Activated naive CD4-positive, alpha-beta T cell treated with anti-CD3 and anti-CD28 coated beads for 36 hours (primary cell): Measurements from ENCODE around the gene LMAN1L. TPM values are rescaled to one million over a fixed set of nuclear protein-coding genes. Genes with fewer than 3 reads are reported as not detected.

Source experiments
- CTCF ChIA-PET: fragments of 350-600 bp; sonication (Branson Sonifier 250); formaldehyde crosslinking; loops from one replicate; lab custom pipeline; 2021; ENCODE audit warnings: antibody characterized with exemption; lab: Charles Lee
- DNase-seq: peaks from one replicate; pipeline ENCODE4 v3.0.0-alpha.2; 2020
- H3K27ac Mint-ChIP-seq: one replicate; pipeline ENCODE4 v1.8.0; 2021; ENCODE audit warnings: mild to moderate bottlenecking, mixed read lengths
- H3K27me3 Mint-ChIP-seq: one replicate; pipeline ENCODE4 v1.8.0; 2021; ENCODE audit warnings: low read depth, mixed read lengths
- H3K36me3 Mint-ChIP-seq: one replicate; pipeline ENCODE4 v1.8.0; 2021; ENCODE audit warnings: low read depth, mixed read lengths
- H3K4me1 Mint-ChIP-seq: one replicate; pipeline ENCODE4 v1.8.0; 2021; ENCODE audit warnings: low read depth, mixed read lengths
- H3K4me3 Mint-ChIP-seq: one replicate; pipeline ENCODE4 v1.8.0; 2021; ENCODE audit warnings: mild to moderate bottlenecking, moderate library complexity, mixed read lengths
- H3K9me3 Mint-ChIP-seq: one replicate; pipeline ENCODE4 v1.8.0; 2021; ENCODE audit warnings: mixed read lengths
- intact Hi-C: fragments of 100-400 bp; cut with micrococcal nuclease; formaldehyde crosslinking; loops from one replicate; pipeline ENCODE4 v1.15.1; 2023
- total RNA-seq, 2 experiments: library from RNA; stranded (reverse); gene quantifications; one replicate each; pipeline ENCODE4 v1.2.3, GENCODE V29; 2021

Gene LMAN1L
- total RNA-seq, 2 experiments from 2014 or later, result not detected

GRCh38 chr15:74842581-74843444, 30.2 kb downstream of the LMAN1L start, which contains the start of gene ULK3:
ULK3 (minus strand) TSS chr15:74843156; CDS start chr15:74843105, 51 bp downstream.
- H3K27ac Mint-ChIP-seq, result peak within 1 kb of the TSS; percentile 89
- H3K4me1 Mint-ChIP-seq, result peaks cover 44% of the 10 kb centered on the region
- intact Hi-C loops, result loop anchor here (1.0 to 10.0 kb wide), 9 partner anchors 30 to 378 kb away; partner anchors contain the start of genes CLK3, COX5A, EDC3 and FAM219B

GRCh38 chr15:74843445-74843828, 30.8 kb downstream of the LMAN1L start:
- Mint-ChIP-seq H3K4me3 (peak overlapping the region; percentile 85), H3K9me3 (no peaks in the 10 kb centered on the region), H3K4me1 (peaks cover 44% of the 10 kb centered on the region), H3K27ac (peak overlapping the region; percentile 89), H3K36me3 (peaks cover 15% of the 10 kb centered on the region), H3K27me3 (no peaks in the 10 kb centered on the region)
- intact Hi-C loops, result loop anchor here (1.0 to 10.0 kb wide), 9 partner anchors 30 to 379 kb away; partner anchors contain the start of genes CLK3, COX5A, EDC3 and FAM219B
- CTCF ChIA-PET, result interaction anchor here (1.4 to 1.9 kb wide), 5 partner anchors 10 to 74 kb away, joined by 3 to 13 read pairs (median 10); no protein-coding TSS in a partner anchor
- DNase-seq, result no peak

More at GRCh38 chr15:74842581-74843444, 30.2 kb downstream of the LMAN1L start, which contains the start of gene ULK3:
- CTCF ChIA-PET, result interaction anchor here (0.6 to 1.9 kb wide), 6 partner anchors 10 to 265 kb away, joined by 3 to 13 read pairs (median 8); no protein-coding TSS in a partner anchor
- Mint-ChIP-seq H3K36me3 (peaks cover 15% of the 10 kb centered on the region), H3K9me3 (no peaks in the 10 kb centered on the region), H3K4me3 (peak within 1 kb of the TSS; percentile 86), H3K27me3 (no peaks in the 10 kb centered on the region)
- peak; percentile 93 for DNase-seq

- H3K27me3 Mint-ChIP-seq, result no peaks in the 10 kb centered on the region
- CTCF ChIA-PET, result interaction anchor here (1.0 to 1.9 kb wide), 8 partner anchors 16 to 75 kb away, joined by 3 to 13 read pairs (median 5); no protein-coding TSS in a partner anchor
- DNase-seq, result no peak
- H3K4me3 Mint-ChIP-seq, result peak overlapping the region; percentile 85
- intact Hi-C loops, result loop anchor here (1.0 to 10.0 kb wide), 10 partner anchors 29 to 379 kb away; partner anchors contain the start of genes CLK3, COX5A, EDC3 and FAM219B
- H3K36me3 Mint-ChIP-seq, result peaks cover 18% of the 10 kb centered on the region
- H3K27ac Mint-ChIP-seq, result peak overlapping the region; percentile 89
- no peaks in the 10 kb centered on the region for H3K9me3 Mint-ChIP-seq
- peaks cover 44% of the 10 kb centered on the region for H3K4me1 Mint-ChIP-seq
Measured at GRCh38 chr15:74843891-74844299, 31.3 kb downstream of the LMAN1L start.

GRCh38 chr15:74844319-74845207, 31.9 kb downstream of the LMAN1L start:
- intact Hi-C loops, result loop anchor here (1.0 to 10.0 kb wide), 5 partner anchors 57 to 380 kb away; partner anchors contain the start of genes EDC3 and UBL7
- H3K4me3 Mint-ChIP-seq, result peak overlapping the region; percentile 85
- DNase-seq, result peak; percentile 32
- peak overlapping the region; percentile 89 for H3K27ac Mint-ChIP-seq
- CTCF ChIA-PET, result interaction anchor here (0.6 to 1.6 kb wide), 15 partner anchors 16 to 105 kb away, joined by 3 to 10 read pairs (median 4); no protein-coding TSS in a partner anchor
- peaks cover 18% of the 10 kb centered on the region for H3K36me3 Mint-ChIP-seq
- H3K9me3 Mint-ChIP-seq, result no peaks in the 10 kb centered on the region
- peaks cover 44% of the 10 kb centered on the region for H3K4me1 Mint-ChIP-seq
- H3K27me3 Mint-ChIP-seq, result no peaks in the 10 kb centered on the region

- peaks cover 20% of the 10 kb centered on the region for H3K36me3 Mint-ChIP-seq
- no peaks in the 10 kb centered on the region for H3K27me3 Mint-ChIP-seq
- no peaks in the 10 kb centered on the region for H3K9me3 Mint-ChIP-seq
- H3K4me3 Mint-ChIP-seq, result peak overlapping the region; percentile 3
- peak overlapping the region; percentile 89 for H3K27ac Mint-ChIP-seq
- DNase-seq, result peak; percentile 78
- intact Hi-C loops, result loop anchor here (1.0 to 10.0 kb wide), 4 partner anchors 56 to 380 kb away; partner anchors contain the start of gene UBL7
- CTCF ChIA-PET, result interaction anchor here (0.6 to 1.6 kb wide), 12 partner anchors 18 to 104 kb away, joined by 3 to 8 read pairs (median 4); no protein-coding TSS in a partner anchor
- H3K4me1 Mint-ChIP-seq, result peaks cover 44% of the 10 kb centered on the region
Measured at GRCh38 chr15:74845208-74845568, 32.6 kb downstream of the LMAN1L start.

GRCh38 chr15:74845581-74845980, 32.9 kb downstream of the LMAN1L start:
- H3K9me3 Mint-ChIP-seq, result no peaks in the 10 kb centered on the region
- H3K36me3 Mint-ChIP-seq, result peaks cover 20% of the 10 kb centered on the region
- H3K27ac Mint-ChIP-seq, result peak overlapping the region; percentile 89
- intact Hi-C loops, result loop anchor here (1.0 to 10.0 kb wide), 4 partner anchors 56 to 381 kb away; partner anchors contain the start of gene UBL7
- H3K4me1 Mint-ChIP-seq, result peaks cover 44% of the 10 kb centered on the region
- CTCF ChIA-PET, result interaction anchor here (0.8 to 1.9 kb wide), 6 partner anchors 26 to 75 kb away, joined by 3 to 8 read pairs (median 5); no protein-coding TSS in a partner anchor
- peak overlapping the region; percentile 3 for H3K4me3 Mint-ChIP-seq
- H3K27me3 Mint-ChIP-seq, result no peaks in the 10 kb centered on the region
- DNase-seq, result peak; percentile 52

- no peaks in the 10 kb centered on the region for H3K27me3 Mint-ChIP-seq
- peaks cover 28% of the 10 kb centered on the region for H3K4me1 Mint-ChIP-seq
- H3K27ac Mint-ChIP-seq, result no peak overlapping the region
- no peaks in the 10 kb centered on the region for H3K9me3 Mint-ChIP-seq
- H3K36me3 Mint-ChIP-seq, result peaks cover 20% of the 10 kb centered on the region
- intact Hi-C loops, result loop anchor here (10.0 kb wide), 1 partner anchor 383 kb away; the partner anchor contains the start of gene UBL7
- CTCF ChIA-PET, result interaction anchor here (0.6 to 1.9 kb wide), 5 partner anchors 22 to 299 kb away, joined by 3 to 6 read pairs (median 3); no protein-coding TSS in a partner anchor
- H3K4me3 Mint-ChIP-seq, result no peak overlapping the region
- DNase-seq, result no peak
Measured at GRCh38 chr15:74847432-74847831, 34.8 kb downstream of the LMAN1L start.

- intact Hi-C loops, result no loop called here
- H3K27ac Mint-ChIP-seq, result no peak overlapping the region
- DNase-seq, result no peak
- H3K4me1 Mint-ChIP-seq, result peaks cover 9% of the 10 kb centered on the region
- no peak overlapping the region for H3K4me3 Mint-ChIP-seq
- CTCF ChIA-PET, result no interaction called here
- H3K27me3 Mint-ChIP-seq, result no peaks in the 10 kb centered on the region
- no peaks in the 10 kb centered on the region for H3K9me3 Mint-ChIP-seq
- peaks cover 27% of the 10 kb centered on the region for H3K36me3 Mint-ChIP-seq
Measured at GRCh38 chr15:74850393-74850792, 37.8 kb downstream of the LMAN1L start.

- Mint-ChIP-seq H3K4me3 (no peak overlapping the region), H3K9me3 (no peaks in the 10 kb centered on the region), H3K27ac (peak overlapping the region; percentile 6), H3K4me1 (peaks cover 6% of the 10 kb centered on the region), H3K36me3 (peaks cover 25% of the 10 kb centered on the region), H3K27me3 (no peaks in the 10 kb centered on the region)
- intact Hi-C loops, result no loop called here
- no peak for DNase-seq
- CTCF ChIA-PET, result interaction anchor here (1.5 kb wide), 1 partner anchor 19 kb away, joined by 4 read pairs; no protein-coding TSS in a partner anchor
Measured at GRCh38 chr15:74851960-74852359, 39.3 kb downstream of the LMAN1L start.

- H3K4me3 Mint-ChIP-seq, result no peak overlapping the region
- H3K4me1 Mint-ChIP-seq, result peaks cover 29% of the 10 kb centered on the region
- H3K9me3 Mint-ChIP-seq, result no peaks in the 10 kb centered on the region
- H3K27ac Mint-ChIP-seq, result no peak overlapping the region
- DNase-seq, result no peak
- CTCF ChIA-PET, result interaction anchor here (3.1 kb wide), 1 partner anchor 46 kb away, joined by 9 read pairs; no protein-coding TSS in a partner anchor
- no peaks in the 10 kb centered on the region for H3K27me3 Mint-ChIP-seq
- peaks cover 13% of the 10 kb centered on the region for H3K36me3 Mint-ChIP-seq
- intact Hi-C loops, result no loop called here
Measured at GRCh38 chr15:74854453-74855022, 41.9 kb downstream of the LMAN1L start.

GRCh38 chr15:74855857-74856256, 43.2 kb downstream of the LMAN1L start:
- no peak for DNase-seq
- CTCF ChIA-PET, result interaction anchor here (0.6 to 3.1 kb wide), 3 partner anchors 45 to 221 kb away, joined by 3 to 9 read pairs (median 3); no protein-coding TSS in a partner anchor
- H3K27me3 Mint-ChIP-seq, result no peaks in the 10 kb centered on the region
- no peak overlapping the region for H3K4me3 Mint-ChIP-seq
- H3K4me1 Mint-ChIP-seq, result peaks cover 35% of the 10 kb centered on the region
- H3K9me3 Mint-ChIP-seq, result no peaks in the 10 kb centered on the region
- peaks cover 9% of the 10 kb centered on the region for H3K36me3 Mint-ChIP-seq
- peak overlapping the region; percentile 51 for H3K27ac Mint-ChIP-seq
- intact Hi-C loops, result no loop called here
